ENCODE data around the gene FGFR2.

The FGFR2 gene

GRCh38 chr10:121449482-121449924 is 148.7 kb downstream of the FGFR2 start:
- no peak for TF ChIP-seq CTCF (IDR thresholded peaks at IDR 0.05; ENCODE audit: control insufficient read depth, extremely low read depth, insufficient read depth)

GRCh38 chr10:121448766-121449421 is 149.3 kb downstream of the FGFR2 start:
- DNase-seq (ENCODE audit: low read depth) = no peak
- TF ChIP-seq CTCF (IDR thresholded peaks at IDR 0.05; ENCODE audit: control insufficient read depth, extremely low read depth, insufficient read depth) = no peak
- H3K4me3 ChIP-seq (ENCODE audit: low read depth, low read length) = no peak overlapping the region

More at GRCh38 chr10:121449482-121449924, 148.7 kb downstream of the FGFR2 start:
- DNase-seq (ENCODE audit: low read depth) = no peak
- H3K4me3 ChIP-seq (ENCODE audit: low read depth, low read length) = no peak overlapping the region

GRCh38 chr10:121444520-121445165 is 153.6 kb downstream of the FGFR2 start:
- DNase-seq (ENCODE audit: low read depth) = no peak
- no peak overlapping the region for H3K4me3 ChIP-seq (ENCODE audit: low read depth, low read length)
- TF ChIP-seq CTCF (IDR thresholded peaks at IDR 0.05; ENCODE audit: control insufficient read depth, extremely low read depth, insufficient read depth) = no peak

GRCh38 chr10:121442086-121442935 is 155.9 kb downstream of the FGFR2 start:
- no peak for DNase-seq (ENCODE audit: low read depth)
- TF ChIP-seq CTCF (IDR thresholded peaks at IDR 0.05; ENCODE audit: control insufficient read depth, extremely low read depth, insufficient read depth) = no peak
- no peak overlapping the region for H3K4me3 ChIP-seq (ENCODE audit: low read depth, low read length)

- TF ChIP-seq CTCF (IDR thresholded peaks at IDR 0.05; ENCODE audit: control insufficient read depth, extremely low read depth, insufficient read depth) = no peak
- DNase-seq (ENCODE audit: low read depth) = no peak
- no peak overlapping the region for H3K4me3 ChIP-seq (ENCODE audit: low read depth, low read length)
Observed at GRCh38 chr10:121440461-121440860, 157.8 kb downstream of the FGFR2 start.

GRCh38 chr10:121438333-121438732 is 159.9 kb downstream of the FGFR2 start:
- no peak for TF ChIP-seq CTCF (IDR thresholded peaks at IDR 0.05; ENCODE audit: control insufficient read depth, extremely low read depth, insufficient read depth)
- DNase-seq (ENCODE audit: low read depth) = no peak
- H3K4me3 ChIP-seq (ENCODE audit: low read depth, low read length) = no peak overlapping the region
